ENCODE data around the gene PCED1B.

The PCED1B gene

DNA sequence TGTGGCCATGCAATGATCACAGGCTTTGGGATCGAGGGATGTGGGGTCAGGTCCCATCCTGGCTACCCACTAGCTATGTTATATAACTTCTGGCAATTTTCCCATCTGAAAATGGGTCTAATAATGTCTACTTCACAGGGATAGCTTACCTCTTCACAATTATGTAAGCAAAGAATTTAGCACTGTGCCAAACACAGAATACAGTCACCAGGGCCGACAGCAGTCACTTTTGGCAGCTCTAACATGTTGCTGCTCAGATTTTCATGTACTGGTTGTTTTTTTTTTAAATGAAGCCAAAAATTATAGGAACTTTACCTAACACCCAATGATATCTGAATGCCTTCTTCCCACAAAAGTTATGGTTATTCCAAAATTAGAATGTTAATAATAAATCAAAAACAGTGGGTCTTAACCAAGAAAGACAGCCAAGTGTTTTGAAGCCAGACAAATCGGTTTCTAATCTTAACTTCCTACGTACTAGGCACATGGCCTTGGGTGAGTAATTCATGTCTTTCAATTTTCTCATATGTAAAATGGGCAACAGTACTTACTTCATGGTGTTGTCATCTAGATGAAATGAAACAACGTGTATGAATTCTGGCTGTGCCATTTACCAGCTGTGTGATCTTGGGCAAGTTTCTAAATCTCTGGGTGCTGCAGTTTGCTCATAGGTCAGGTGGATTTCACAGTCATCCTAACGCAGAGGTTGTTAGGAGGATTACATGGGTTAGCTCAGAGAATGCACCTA, 13.0 kb upstream of the PCED1B start:
- intact Hi-C loops (cut with DNase I) = no loop called here
- no peak for DNase-seq

DNA sequence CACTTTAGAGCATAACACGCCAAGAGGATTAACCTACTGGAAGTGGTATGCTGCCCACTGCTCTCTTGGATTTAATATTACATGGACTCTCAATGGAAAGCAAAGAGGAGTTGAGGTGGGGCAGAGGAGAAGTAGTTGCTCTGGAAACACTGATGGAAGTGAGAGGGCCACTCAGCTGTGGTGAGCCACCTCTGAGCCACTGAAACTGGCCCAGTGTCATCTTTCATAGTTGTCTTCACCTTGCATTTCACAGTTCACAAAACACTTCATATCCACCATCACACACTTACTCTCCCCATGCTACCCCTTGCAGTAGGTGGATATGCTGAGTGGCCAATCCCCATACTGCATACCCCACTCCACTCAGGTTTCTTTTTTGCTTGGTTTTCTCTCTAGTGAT, 12.2 kb upstream of the PCED1B start:
- intact Hi-C loops (cut with DNase I) = no loop called here
- no peak for DNase-seq

DNA sequence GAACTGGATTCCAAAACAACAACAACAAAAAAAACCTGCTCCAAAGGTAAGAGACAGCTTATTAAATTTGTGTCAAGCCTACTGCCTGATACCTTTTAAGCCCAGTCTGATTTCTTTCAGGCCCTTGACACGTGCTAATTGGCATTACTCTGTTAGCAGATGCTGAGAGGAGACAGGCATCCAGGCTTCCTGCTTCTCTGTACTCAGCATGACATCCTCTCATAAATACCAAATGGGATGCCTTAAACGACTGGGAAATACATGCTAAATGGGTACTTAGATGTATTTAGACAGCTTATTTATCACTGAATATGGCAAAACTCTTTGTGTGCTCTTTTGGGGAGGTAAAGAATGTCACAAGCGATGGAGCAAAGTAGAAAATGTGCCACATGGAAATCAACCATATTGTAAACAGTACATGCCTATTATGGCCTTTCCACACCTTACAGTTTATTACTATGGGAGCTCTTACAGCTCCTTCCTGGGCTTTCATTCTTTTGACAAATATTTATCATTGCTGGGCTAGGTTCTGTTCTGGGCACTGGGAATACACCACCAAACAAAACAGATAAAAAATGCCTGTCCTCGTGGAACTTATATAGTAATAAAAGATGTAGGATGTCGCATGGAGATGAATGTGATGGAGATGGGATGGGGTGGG, 11.5 kb upstream of the PCED1B start:
- intact Hi-C loops (cut with DNase I) = no loop called here
- no peak for DNase-seq

DNA sequence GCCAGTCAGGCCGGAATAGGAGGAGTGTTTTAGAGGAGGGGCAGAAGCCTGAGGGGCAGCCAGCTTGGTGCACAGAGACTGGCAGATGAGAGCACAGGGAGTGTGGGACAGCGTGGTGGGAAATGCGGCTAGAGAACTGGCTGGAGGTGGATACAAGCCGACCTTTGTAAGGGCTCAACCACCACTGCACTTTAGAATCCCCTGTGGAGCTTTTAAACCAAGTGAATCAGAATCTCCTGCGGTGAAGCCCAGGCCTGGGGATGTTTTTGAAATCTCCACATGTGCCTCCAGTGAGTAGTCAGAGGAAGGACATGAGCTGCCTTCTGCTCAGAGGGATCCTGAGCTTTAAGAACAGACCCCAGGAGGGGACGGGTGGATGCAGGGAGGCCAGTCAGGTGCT, 10.9 kb upstream of the PCED1B start:
- intact Hi-C loops (cut with DNase I) = no loop called here
- peak in 1 of 10 donors; percentile 59 for DNase-seq

DNA sequence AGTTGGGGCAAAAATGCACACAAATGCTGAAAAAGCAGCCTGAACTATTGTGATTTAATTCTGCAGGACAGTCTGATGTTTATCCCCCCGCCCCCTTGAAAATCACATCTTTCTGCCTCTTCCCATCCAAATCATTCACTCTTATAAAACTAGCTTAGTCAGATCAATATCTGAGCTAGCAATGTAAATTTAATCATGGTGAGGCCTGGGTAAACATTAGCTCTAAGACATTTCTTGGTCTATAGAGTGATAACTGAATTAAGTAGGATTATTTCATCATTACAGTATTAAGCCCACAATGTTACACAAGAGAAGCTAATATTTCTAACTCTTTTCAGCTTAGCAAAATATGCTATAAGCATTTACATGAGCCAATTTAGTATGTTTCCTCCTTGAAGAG, 9.1 kb upstream of the PCED1B start:
- no peak for DNase-seq
- intact Hi-C loops (cut with DNase I) = no loop called here

DNA sequence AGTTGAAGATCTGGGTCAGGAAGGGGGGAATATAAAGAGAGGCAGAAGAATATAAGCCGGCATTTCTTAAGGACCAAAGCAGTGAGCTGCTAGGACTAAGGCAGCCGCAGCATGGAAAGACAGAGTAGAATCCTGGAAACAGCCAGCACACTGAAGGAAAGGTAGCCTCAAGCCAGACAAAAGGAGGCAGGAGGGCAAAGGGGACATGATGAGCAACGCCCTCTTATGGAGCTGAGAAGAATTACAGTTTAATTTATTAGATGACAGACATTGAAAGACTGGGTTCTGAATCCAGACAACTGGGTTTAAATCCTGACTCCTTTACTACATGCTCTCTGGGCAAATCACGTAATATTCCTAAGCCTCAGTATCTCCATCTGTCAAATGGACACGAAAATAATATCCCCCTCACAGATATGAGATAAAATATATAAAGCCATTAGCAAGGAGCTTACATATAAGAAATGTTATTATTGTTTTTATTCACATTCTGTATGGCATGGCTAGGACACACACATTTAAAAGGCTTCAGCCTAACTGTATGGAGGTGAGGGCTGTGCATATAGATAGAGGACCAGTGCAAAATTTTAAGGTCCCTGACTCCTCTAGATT, 8.1 kb upstream of the PCED1B start:
- no peak for DNase-seq
- intact Hi-C loops (cut with DNase I) = no loop called here

DNA sequence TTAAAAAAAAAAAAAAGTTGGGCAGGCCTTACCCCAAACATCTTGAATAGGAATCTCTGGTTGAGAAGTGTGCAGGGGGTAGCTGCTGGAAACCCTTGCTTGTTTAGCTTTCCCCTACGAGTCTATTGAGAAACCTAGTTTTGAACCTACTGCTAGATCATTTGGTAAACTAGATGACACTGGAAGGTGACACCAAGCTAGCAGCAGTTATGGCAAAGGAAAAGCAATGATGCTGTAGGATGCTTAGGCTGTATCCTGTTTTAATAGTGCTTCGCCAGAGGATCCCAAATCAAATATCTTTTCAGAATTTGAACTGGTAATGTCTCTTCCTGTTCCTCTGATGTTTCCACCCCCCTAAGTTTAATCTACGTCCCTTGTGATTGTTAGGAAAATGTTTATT, 5.5 kb upstream of the PCED1B start:
- no peak for DNase-seq
- intact Hi-C loops (cut with DNase I) = no loop called here

DNA sequence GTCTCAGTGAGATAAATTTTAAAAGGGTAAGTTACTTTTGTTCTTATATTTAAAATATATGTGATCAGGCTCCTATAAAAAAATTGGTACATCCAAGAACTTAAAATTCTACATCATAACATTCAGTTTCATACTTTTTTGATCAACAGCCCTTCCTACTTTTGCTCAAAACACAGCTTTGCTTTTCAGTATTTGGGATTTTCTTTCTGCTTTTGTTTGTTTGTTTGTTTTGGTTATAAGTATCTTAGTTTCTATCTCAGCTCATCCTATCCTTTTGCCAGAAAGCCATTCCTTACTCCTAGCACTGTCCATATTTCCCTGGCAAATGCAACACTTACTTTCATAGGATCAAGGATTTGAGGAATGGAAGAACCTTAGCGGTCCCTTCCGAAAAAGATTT, 4.7 kb upstream of the PCED1B start:
- no peak for DNase-seq
- intact Hi-C loops (cut with DNase I) = no loop called here

DNA sequence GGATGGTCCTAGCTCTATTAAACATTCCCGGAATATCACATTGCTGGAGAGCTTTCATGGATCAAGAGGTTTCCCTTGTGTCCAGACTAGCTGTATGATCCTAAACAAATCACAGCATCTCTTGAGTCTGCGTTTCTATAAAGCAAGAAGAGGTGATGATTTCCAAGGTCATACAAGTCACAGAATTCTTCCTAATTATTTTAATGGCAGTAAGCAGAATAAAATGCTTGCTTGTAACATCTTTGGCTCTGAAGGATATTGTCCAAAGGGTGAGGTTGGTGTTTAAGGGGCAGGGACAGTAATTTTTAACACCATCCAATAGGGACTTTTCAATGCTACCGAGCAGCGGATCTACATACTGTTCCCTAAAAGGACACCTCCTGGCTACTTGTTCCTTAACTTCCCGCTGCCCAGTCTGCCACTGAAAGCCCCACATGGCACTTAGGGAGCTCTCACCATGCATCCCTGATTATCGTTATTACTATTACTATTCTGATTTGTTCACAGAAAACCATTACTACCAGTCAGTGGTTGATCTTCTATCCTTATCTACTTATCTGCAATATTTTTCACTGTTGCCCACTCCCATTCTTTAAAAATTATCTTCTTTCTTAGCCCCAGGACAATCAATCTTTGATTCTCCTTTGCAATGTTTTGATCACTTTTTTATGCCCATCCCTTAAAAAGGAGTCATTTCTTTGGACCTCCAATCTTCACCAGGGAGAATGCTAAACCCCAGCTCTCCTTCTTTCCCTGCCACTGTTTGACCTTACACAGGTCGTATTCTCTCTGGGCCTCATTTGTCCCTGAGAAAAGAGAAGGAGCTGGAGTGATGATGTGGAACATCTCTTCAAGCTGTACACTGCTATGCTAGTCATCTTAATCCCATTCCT, 4.0 kb upstream of the PCED1B start:
- intact Hi-C loops (cut with DNase I) = no loop called here
- DNase-seq = no peak

DNA sequence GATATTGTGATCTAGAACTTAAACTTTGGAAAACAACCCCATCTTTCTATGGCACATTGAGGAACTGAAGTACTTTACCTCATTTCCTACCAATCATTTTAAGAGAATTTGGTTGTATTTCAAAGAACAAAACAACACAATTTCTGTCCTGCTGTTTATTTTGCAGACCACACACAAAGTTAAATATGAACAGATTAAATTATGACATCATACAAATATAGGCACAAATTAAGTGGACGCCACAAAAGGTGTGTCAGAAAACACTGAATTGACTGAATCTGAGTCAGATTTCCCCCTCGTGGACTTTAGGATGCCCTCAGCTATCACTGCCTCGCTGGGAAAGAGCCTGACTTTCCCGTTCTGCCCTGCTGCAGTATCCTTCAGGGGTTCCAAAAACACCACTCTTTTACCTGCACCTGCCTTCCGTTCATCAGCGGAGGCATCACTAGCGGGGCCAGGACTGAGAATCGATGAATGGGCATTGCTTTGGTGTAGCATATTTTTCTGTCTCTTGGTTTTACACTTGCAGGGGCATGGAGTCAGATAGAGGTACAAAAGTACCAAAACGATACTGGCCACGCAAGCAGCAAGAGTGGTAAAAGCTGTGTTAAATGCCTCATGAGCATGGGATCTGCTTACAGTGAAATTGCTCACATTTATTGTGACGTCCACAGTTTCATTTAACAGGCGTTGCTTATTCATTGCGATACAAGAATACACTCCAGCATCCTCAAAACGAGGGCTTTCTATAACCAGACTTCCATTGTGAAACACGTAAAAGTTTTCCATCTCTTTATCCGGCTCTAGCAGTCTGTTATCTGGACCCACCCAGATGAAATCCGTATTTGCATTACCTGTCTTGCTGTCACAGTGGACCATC, 2.0 kb upstream of the PCED1B start:
- intact Hi-C loops (cut with DNase I) = no loop called here
- DNase-seq = no peak

DNA sequence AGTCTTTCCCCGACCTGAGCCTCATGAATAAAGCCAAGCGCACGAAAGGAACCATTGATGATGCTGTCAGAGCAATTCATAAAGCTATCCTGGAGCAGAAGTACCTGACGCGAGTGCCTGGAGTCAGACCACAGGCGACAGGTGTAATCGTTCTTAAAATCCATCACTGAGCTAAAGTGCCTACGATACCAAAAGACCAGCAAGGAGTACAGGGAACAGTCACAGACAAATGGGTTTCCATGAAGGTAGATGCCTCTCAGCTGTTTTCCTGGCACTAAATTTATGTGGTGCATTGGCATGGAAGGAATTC, 1.4 kb upstream of the PCED1B start:
- intact Hi-C loops (cut with DNase I) = no loop called here
- no peak for DNase-seq

DNA sequence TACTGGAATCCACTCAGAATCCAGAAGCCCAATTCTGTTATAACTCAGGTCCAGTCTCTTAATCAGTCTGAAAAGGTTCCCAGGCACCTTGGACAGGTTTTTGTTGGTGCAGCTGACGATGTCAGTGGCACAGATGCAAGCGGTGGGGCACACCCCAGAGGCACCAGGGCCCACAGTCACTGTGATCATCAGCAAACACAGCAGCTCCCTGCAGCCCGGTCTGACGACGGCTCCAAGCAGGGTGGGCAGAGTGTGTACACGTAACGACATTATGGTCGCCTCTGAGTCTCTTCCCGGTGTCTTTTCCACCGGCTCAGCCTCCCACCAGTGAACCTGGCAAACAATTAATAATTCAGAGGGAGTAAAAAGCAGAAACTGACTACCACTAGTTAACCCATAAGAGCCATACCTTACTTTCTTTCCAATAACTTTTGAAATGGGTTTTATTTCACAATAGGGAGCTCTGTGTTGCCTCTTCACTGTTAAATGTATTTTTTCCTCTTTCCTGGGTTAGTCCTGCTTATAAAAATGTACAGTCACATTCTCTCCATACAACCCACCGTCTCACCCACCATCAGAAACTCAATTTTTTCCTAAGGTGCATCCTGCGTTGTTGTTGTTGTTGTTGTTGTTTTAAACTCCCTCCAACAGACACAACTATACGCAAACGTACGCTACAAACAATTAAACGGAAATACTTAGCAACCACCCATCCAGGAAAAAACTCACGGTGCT, 521 bp upstream of the PCED1B start:
- peak in 2 of 10 donors; percentile 76 to 81 for DNase-seq
- intact Hi-C loops (cut with DNase I) = no loop called here

DNA sequence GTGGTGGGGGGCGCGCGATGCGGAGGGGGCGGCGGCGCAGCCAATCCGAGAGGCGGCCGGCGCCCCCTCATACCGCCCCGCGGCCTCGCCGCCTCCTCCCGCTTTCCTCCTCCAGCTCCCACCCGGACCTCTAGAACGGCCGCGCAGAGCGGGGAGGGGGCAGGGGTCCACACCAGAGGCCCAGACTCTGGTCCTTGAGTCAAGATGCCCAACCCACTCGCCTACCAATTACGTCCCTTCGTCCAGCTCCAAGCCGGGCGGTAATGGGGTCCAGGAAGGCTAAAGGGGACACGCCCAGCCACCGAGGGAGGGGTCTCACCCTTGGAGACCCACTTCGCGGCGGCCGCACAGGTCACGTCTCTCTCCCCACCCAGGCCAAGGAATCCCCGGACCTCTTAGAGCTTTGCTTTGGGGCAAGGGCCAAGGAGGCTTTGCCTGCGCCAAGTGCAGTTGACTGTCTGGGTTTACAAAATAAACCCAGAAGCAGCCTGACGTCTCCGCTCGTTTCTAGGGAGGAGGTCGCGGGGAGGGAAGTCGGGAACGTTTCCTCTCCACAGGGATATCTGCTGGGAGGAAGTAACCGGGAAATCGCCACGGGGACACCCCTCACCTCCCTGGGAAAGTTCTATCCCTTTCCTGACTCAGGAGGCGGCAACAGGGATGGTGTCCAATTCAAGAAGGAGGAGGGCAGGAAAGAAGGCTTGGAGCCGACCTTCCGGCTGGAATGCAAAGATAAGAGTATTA, 732 bp downstream of the PCED1B start:
- DNase-seq = peak in 7 of 10 donors; percentile 11 to 82 (median 27)
- intact Hi-C loops (cut with DNase I) = no loop called here

DNA sequence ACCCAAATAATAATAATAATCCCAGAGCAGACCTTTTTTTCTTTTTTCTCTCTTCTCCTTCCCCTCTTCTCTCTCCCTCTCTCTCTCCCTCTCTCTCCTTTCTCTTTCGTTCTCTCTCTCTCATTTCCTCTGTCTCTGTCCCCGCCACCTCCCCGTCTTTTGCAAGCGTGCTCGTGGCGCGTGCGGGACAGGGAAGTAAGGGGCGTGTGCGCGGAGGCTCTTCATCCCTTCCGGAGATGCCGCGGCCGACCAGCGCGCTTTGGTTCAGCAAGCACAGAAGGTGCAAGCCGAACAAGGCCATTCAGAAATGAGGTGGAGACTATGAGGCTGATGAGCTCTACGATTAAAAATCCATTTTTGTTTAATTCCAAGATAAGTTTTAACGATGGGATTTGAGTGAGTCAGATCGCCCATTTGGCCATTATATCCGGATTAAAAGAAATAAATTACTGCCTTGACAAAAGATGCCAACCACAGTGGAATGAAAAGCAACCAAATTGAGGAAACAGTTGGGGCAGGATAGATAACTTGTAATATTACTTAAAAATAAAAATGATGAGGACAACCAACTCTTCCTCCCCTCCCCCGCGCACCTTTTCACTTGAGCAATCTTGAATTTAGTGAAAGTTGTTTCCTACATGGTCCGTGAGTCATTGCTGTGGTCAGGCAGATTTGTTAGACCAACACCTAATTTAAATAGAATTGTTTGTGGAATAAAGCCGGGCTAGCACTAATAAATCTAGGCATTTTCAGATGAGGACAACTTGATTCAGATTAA, 1.5 kb downstream of the PCED1B start:
- DNase-seq = peak in 6 of 10 donors; percentile 14 to 86 (median 46)
- intact Hi-C loops (cut with DNase I) = no loop called here

DNA sequence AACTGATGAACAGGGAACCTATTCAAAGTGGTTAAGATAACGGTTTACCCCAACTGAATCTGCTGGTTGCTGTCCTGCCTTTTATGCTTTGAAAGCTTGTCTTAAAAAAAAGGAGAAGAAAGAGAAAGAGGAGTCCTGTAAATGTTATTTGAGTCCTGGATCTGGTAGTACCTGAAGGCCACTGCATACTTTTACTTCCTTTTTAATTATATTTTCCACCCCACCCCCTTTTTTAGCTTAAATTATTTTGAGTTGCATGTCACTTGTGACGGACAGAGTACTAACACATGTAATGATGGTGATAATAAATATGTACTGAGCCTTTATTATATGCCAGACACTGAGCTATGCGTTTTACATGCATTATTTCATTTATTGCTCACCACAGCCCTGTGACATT, 2.9 kb downstream of the PCED1B start:
- no peak for DNase-seq
- intact Hi-C loops (cut with DNase I) = no loop called here

DNA sequence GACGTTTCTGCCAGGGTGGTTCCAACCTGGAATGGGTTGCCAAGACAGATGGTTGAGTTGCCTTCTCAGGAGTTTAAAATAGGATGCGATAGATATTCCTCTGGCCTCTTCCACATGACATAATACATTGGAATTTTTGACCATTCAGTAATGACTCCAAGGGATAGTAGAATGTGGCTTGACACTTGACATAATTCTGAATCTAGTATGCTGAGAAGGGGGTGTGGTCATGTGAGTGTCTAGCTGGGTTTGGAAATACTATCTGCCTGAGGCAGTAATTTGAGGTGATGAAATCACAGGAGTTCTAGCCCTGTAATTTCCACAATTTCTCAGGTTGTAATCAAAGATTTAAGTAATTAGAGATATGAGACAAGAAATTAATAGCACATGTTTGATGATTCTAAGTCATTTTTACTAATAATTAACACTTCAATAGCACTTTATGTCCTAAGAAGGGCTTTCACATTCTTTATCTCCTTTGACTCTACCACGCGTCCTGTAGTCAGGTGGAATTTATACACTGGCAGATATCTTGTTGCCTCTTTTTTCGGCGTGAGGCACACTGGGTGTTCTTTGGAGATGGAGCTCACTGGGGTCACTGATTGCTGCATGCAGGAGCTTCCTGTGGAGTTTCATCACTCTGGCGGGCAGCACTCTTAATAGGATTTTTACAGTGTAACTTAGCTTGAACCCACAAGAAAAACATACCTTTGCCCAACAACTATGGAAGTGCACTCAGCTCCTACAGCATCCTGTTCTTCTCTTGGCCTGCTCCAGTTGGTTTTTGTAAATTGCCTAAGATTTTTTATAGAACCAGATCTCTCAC, 3.6 kb downstream of the PCED1B start:
- intact Hi-C loops (cut with DNase I) = no loop called here
- no peak for DNase-seq

DNA sequence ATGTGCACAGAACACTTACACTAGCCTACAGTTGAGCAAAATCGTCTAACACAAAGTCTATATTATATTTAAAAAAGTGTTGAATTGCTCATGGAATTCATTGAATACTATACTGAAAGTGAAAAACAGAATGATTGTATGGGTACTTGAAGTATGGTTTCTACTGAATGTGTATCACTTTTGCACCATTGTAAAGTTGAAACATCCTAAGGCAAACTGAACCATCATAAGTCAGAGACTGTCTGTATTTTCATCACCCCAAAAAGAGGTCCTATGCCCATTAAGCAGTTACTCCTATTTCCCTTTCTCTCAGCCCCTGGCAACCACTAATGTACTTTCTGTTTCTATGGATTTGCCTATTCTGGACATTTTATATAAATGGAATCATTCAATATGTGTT, 4.8 kb downstream of the PCED1B start:
- intact Hi-C loops (cut with DNase I) = no loop called here
- DNase-seq = no peak
